HAP-1 (cell line): ENCODE data around the gene ITPR2.
"Not testable (repeated sequence)": the region's sequence is repeated elsewhere in the genome, so short reads cannot be mapped to it uniquely, and the experiment has no call there.

Experiments
- DNase-seq, 2 experiments: peaks; one replicate each; pipeline ENCODE4 v3.0.0-alpha.2; 2016 to 2020; ENCODE audit warnings: low spot score in 2 of 2
- H3K27me3 ChIP-seq: fragments of 250-450 bp; sonication (Bioruptor Pico); 2 replicates; pipeline ENCODE4 v1.5.1; 2020; ENCODE audit warnings: low read depth, mild to moderate bottlenecking, moderate library complexity
- H3K36me3 ChIP-seq: fragments of 250-450 bp; sonication (Bioruptor Pico); replicated peaks from 2 replicates; pipeline ENCODE4 v1.5.1; 2020; ENCODE audit warnings: mild to moderate bottlenecking
- H3K4me1 ChIP-seq: fragments of 250-450 bp; sonication (Bioruptor Pico); 2 replicates; pipeline ENCODE4 v1.5.1; 2020; ENCODE audit warnings: mild to moderate bottlenecking
- H3K4me3 ChIP-seq: fragments of 250-450 bp; sonication (Bioruptor Pico); 2 replicates; pipeline ENCODE4 v1.5.1; 2020; ENCODE audit warnings: mild to moderate bottlenecking, moderate library complexity
- H3K9me3 ChIP-seq: fragments of 250-450 bp; sonication (Bioruptor Pico); 2 replicates; pipeline ENCODE4 v1.5.1; 2020; ENCODE audit warnings: mild to moderate bottlenecking, moderate library complexity
- in situ Hi-C: fragments of 300-500 bp; cut with MboI; formaldehyde crosslinking; loops from 3 replicates; pipeline ENCODE4 v1.14.3; 2020; ENCODE audit warnings: low sequenced_read_pairs, inconsistent platforms, mixed read lengths

ITPR2 gene

GRCh38 chr12:26331960-26332359 is 501.0 kb downstream of the ITPR2 start:
- H3K9me3 ChIP-seq: no peaks in the 10 kb centered on the region
- no peaks in the 10 kb centered on the region for H3K27me3 ChIP-seq
- no peaks in the 10 kb centered on the region for H3K36me3 ChIP-seq
- no peaks in the 10 kb centered on the region for H3K4me1 ChIP-seq
- in situ Hi-C loops: no loop called here
- H3K4me3 ChIP-seq: no peak overlapping the region
- DNase-seq: no peak

GRCh38 chr12:26331136-26331535 is 501.9 kb downstream of the ITPR2 start:
- Histone ChIP-seq H3K4me3 (no peak overlapping the region), H3K4me1 (no peaks in the 10 kb centered on the region), H3K36me3 (no peaks in the 10 kb centered on the region), H3K9me3 (no peaks in the 10 kb centered on the region), H3K27me3 (no peaks in the 10 kb centered on the region)
- in situ Hi-C loops: no loop called here
- no peak for DNase-seq

GRCh38 chr12:26327975-26328644 is 504.9 kb downstream of the ITPR2 start:
- no peaks in the 10 kb centered on the region for H3K36me3 ChIP-seq
- H3K27me3 ChIP-seq: no peaks in the 10 kb centered on the region
- no peaks in the 10 kb centered on the region for H3K4me1 ChIP-seq
- DNase-seq: no peak
- H3K9me3 ChIP-seq: no peaks in the 10 kb centered on the region
- in situ Hi-C loops: no loop called here
- H3K4me3 ChIP-seq: no peak overlapping the region

GRCh38 chr12:26323673-26324072 is 509.3 kb downstream of the ITPR2 start:
- in situ Hi-C loops: no loop called here
- no peaks in the 10 kb centered on the region for H3K36me3 ChIP-seq
- no peak for DNase-seq
- no peak overlapping the region for H3K4me3 ChIP-seq
- no peaks in the 10 kb centered on the region for H3K4me1 ChIP-seq
- H3K9me3 ChIP-seq: 0 out of 2 replicates have a peak, but pooled peaks cover 2% of the 10 kb centered on the region
- no peaks in the 10 kb centered on the region for H3K27me3 ChIP-seq

- Histone ChIP-seq H3K4me3 (no peak overlapping the region), H3K36me3 (no peaks in the 10 kb centered on the region), H3K4me1 (no peaks in the 10 kb centered on the region), H3K27me3 (no peaks in the 10 kb centered on the region), H3K9me3 (0 out of 2 replicates have a peak, but pooled peaks cover 2% of the 10 kb centered on the region)
- in situ Hi-C loops: no loop called here
- DNase-seq: no peak
Measured at GRCh38 chr12:26319511-26319910, 513.5 kb downstream of the ITPR2 start.

- no peaks in the 10 kb centered on the region for H3K27me3 ChIP-seq
- no peak for DNase-seq
- H3K4me1 ChIP-seq: no peaks in the 10 kb centered on the region
- H3K36me3 ChIP-seq: no peaks in the 10 kb centered on the region
- H3K9me3 ChIP-seq: 0 out of 2 replicates have a peak, but pooled peaks cover 2% of the 10 kb centered on the region
- in situ Hi-C loops: no loop called here
- no peak overlapping the region for H3K4me3 ChIP-seq
Measured at GRCh38 chr12:26318661-26319068, 514.3 kb downstream of the ITPR2 start.

- Histone ChIP-seq H3K27me3 (no peaks in the 10 kb centered on the region), H3K9me3 (0 out of 2 replicates have a peak, but pooled peaks cover 2% of the 10 kb centered on the region), H3K4me1 (no peaks in the 10 kb centered on the region), H3K4me3 (no peak overlapping the region), H3K36me3 (no peaks in the 10 kb centered on the region)
- no peak for DNase-seq
- in situ Hi-C loops: no loop called here
Measured at GRCh38 chr12:26317942-26318575, 514.9 kb downstream of the ITPR2 start.

- in situ Hi-C loops: not testable (repeated sequence)
Measured at GRCh38 chr12:26314103-26314502, 518.9 kb downstream of the ITPR2 start.

GRCh38 chr12:26310489-26310888 is 522.5 kb downstream of the ITPR2 start:
- H3K36me3 ChIP-seq, H3K27me3 ChIP-seq, DNase-seq, H3K4me1 ChIP-seq, H3K4me3 ChIP-seq, H3K9me3 ChIP-seq, in situ Hi-C loops: not testable (repeated sequence)

More at GRCh38 chr12:26314103-26314502, 518.9 kb downstream of the ITPR2 start:
- H3K4me3 ChIP-seq, H3K36me3 ChIP-seq, H3K9me3 ChIP-seq, DNase-seq, H3K27me3 ChIP-seq, H3K4me1 ChIP-seq: not testable (repeated sequence)

- Histone ChIP-seq H3K4me1 (no peaks in the 10 kb centered on the region), H3K4me3 (no peak overlapping the region), H3K9me3 (no peaks in the 10 kb centered on the region), H3K27me3 (no peaks in the 10 kb centered on the region), H3K36me3 (no peaks in the 10 kb centered on the region)
- no peak for DNase-seq
- in situ Hi-C loops: no loop called here
Measured at GRCh38 chr12:26309634-26310033, 523.4 kb downstream of the ITPR2 start.

- in situ Hi-C loops: no loop called here
- no peak for DNase-seq
Measured at GRCh38 chr12:26304273-26304672, 528.7 kb downstream of the ITPR2 start.

GRCh38 chr12:26303418-26303817 is 529.6 kb downstream of the ITPR2 start:
- Histone ChIP-seq H3K4me3 (no peak overlapping the region), H3K36me3 (no peaks in the 10 kb centered on the region), H3K4me1 (no peaks in the 10 kb centered on the region), H3K9me3 (no peaks in the 10 kb centered on the region), H3K27me3 (no peaks in the 10 kb centered on the region)
- in situ Hi-C loops: no loop called here
- no peak for DNase-seq

More at GRCh38 chr12:26304273-26304672, 528.7 kb downstream of the ITPR2 start:
- no peaks in the 10 kb centered on the region for H3K36me3 ChIP-seq
- no peak overlapping the region for H3K4me3 ChIP-seq
- H3K4me1 ChIP-seq: no peaks in the 10 kb centered on the region
- no peaks in the 10 kb centered on the region for H3K27me3 ChIP-seq
- no peaks in the 10 kb centered on the region for H3K9me3 ChIP-seq

- H3K36me3 ChIP-seq: no peaks in the 10 kb centered on the region
- no peaks in the 10 kb centered on the region for H3K9me3 ChIP-seq
- no peaks in the 10 kb centered on the region for H3K4me1 ChIP-seq
- in situ Hi-C loops: no loop called here
- H3K27me3 ChIP-seq: no peaks in the 10 kb centered on the region
- DNase-seq: no peak
- H3K4me3 ChIP-seq: no peak overlapping the region
Measured at GRCh38 chr12:26302776-26303175, 530.2 kb downstream of the ITPR2 start.

- in situ Hi-C loops: no loop called here
- H3K9me3 ChIP-seq: no peaks in the 10 kb centered on the region
- DNase-seq: no peak
Measured at GRCh38 chr12:26299751-26300150, 533.2 kb downstream of the ITPR2 start.

More at GRCh38 chr12:26299751-26300150, 533.2 kb downstream of the ITPR2 start:
- Histone ChIP-seq H3K4me3 (no peak overlapping the region), H3K4me1 (peaks cover 7% of the 10 kb centered on the region), H3K27me3 (no peaks in the 10 kb centered on the region), H3K36me3 (no peaks in the 10 kb centered on the region)
